ELF-1 (cell line): ENCODE results near the gene SLC30A1.

ENCODE experiments used
- DNase-seq: peaks from one replicate; pipeline ENCODE4 v3.0.0-alpha.2; 2016; ENCODE audit warnings: low read depth, low spot score

The SLC30A1 gene

GRCh38 chr1:211607754-211608473 lies 29.0 kb upstream of the SLC30A1 start:
- DNase-seq, result no peak

GRCh38 chr1:211606914-211607753 lies 28.2 kb upstream of the SLC30A1 start:
- no peak for DNase-seq

GRCh38 chr1:211606332-211606913 lies 27.5 kb upstream of the SLC30A1 start:
- DNase-seq, result no peak

- no peak for DNase-seq
These were observed 26.8 kb upstream of the SLC30A1 start for GRCh38 chr1:211605603-211606331.

GRCh38 chr1:211605034-211605433 lies 26.1 kb upstream of the SLC30A1 start:
- DNase-seq, result no peak

GRCh38 chr1:211604548-211604947 lies 25.6 kb upstream of the SLC30A1 start:
- DNase-seq, result no peak

- DNase-seq, result no peak
These were observed 24.8 kb upstream of the SLC30A1 start for GRCh38 chr1:211603713-211604112.

- no peak for DNase-seq
These were observed 24.3 kb upstream of the SLC30A1 start for GRCh38 chr1:211603191-211603701.

GRCh38 chr1:211601982-211602670 lies 23.2 kb upstream of the SLC30A1 start:
- DNase-seq, result no peak

GRCh38 chr1:211601159-211601558 lies 22.2 kb upstream of the SLC30A1 start:
- no peak for DNase-seq

GRCh38 chr1:211599250-211599649 lies 20.3 kb upstream of the SLC30A1 start:
- no peak for DNase-seq

- DNase-seq, result no peak
These were observed 19.6 kb upstream of the SLC30A1 start for GRCh38 chr1:211598514-211598913.

GRCh38 chr1:211596418-211597181 lies 17.6 kb upstream of the SLC30A1 start:
- no peak for DNase-seq

GRCh38 chr1:211595419-211595818 lies 16.5 kb upstream of the SLC30A1 start:
- no peak for DNase-seq

GRCh38 chr1:211591980-211592493 lies 13.1 kb upstream of the SLC30A1 start:
- DNase-seq, result no peak

- no peak for DNase-seq
These were observed 11.1 kb upstream of the SLC30A1 start for GRCh38 chr1:211589782-211590721.

- no peak for DNase-seq
These were observed 9.8 kb upstream of the SLC30A1 start for GRCh38 chr1:211588711-211589110.

GRCh38 chr1:211587123-211587522 lies 8.2 kb upstream of the SLC30A1 start:
- DNase-seq, result no peak

GRCh38 chr1:211586538-211586937 lies 7.6 kb upstream of the SLC30A1 start:
- DNase-seq, result no peak
